ENCODE data around the gene TOX2. TPM values are rescaled to one million over a fixed set of nuclear protein-coding genes. Genes with fewer than 3 reads are reported as not detected.

TOX2 gene
- total RNA-seq, 1 donor, result 1.1 TPM

DNA sequence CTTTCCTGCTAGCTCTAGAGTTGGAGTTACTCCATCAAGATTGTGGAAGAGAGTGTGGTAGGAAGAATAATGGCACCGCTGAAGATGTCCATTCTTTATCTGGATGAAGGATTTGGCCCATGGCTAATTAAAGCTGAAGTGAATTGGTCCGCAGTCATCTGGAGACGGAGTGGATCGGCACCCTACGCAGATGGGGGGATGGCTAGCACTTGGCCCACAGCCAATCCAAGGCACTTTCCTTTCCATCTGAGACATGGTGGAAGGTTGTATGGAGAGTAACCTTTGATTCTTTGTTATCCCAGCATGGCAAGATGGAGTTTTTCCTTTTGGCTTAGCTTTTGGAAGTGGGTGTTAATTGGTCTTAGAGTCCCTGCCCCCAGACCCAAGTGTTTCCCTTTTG lies 184.0 kb downstream of the TOX2 start:
- H4K20me1 ChIP-seq (ENCODE audit: insufficient read depth, low read length), result no peaks in the 10 kb centered on the region
- no peaks in the 10 kb centered on the region for H3K79me2 ChIP-seq (ENCODE audit: insufficient read depth, low read length)
- no peak for DNase-seq (ENCODE audit: insufficient read length, low spot score, missing footprints)

DNA sequence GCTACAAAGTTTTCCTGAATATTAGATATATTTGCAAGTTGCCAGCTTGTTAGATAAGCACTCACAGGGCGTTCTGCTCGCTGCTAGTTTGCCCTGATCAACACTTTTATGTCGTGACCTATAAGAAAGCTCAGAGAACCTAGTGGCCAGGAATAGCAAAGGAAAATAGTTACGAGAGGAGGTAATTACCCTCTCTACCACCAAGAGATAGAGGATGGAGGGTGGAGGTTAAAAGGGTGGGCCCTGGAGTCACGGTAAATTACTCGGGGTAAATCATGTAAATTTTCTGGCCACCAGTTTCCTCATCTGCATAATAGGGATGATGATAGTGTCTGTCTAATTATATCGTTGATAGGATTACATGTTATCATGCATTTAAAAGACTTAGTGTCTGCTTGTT lies 185.2 kb downstream of the TOX2 start:
- H3K27ac ChIP-seq (ENCODE audit: low read depth, low read length), result no peak overlapping the region
- H3K27me3 ChIP-seq (ENCODE audit: insufficient read depth, low read length), result peaks cover 15% of the 10 kb centered on the region
- no peak overlapping the region for H3K4me3 ChIP-seq (ENCODE audit: insufficient read depth, low read length)
- no peaks in the 10 kb centered on the region for H3K4me1 ChIP-seq (ENCODE audit: insufficient read depth, low read length)
- H4K20me1 ChIP-seq (ENCODE audit: insufficient read depth, low read length), result no peaks in the 10 kb centered on the region
- DNase-seq (ENCODE audit: insufficient read length, low spot score, missing footprints), result no peak
- TF ChIP-seq CTCF (IDR thresholded peaks at IDR 0.05; ENCODE audit: extremely low read depth, low read depth, low read length), result no peak
- no peak overlapping the region for H2AFZ ChIP-seq (ENCODE audit: low read length)
- H3K36me3 ChIP-seq (ENCODE audit: insufficient read depth, low read length), result no peaks in the 10 kb centered on the region
- H3K9me3 ChIP-seq (ENCODE audit: low read depth, low read length), result no peaks in the 10 kb centered on the region
- no peak overlapping the region for H3K4me2 ChIP-seq (ENCODE audit: insufficient read depth, low read length)
- H3K79me2 ChIP-seq (ENCODE audit: insufficient read depth, low read length), result no peaks in the 10 kb centered on the region

More for the DNA sequence above, 184.0 kb downstream of the TOX2 start:
- no peak overlapping the region for H2AFZ ChIP-seq (ENCODE audit: low read length)
- no peak overlapping the region for H3K27ac ChIP-seq (ENCODE audit: low read depth, low read length)
- H3K4me2 ChIP-seq (ENCODE audit: insufficient read depth, low read length), result no peak overlapping the region
- no peaks in the 10 kb centered on the region for H3K36me3 ChIP-seq (ENCODE audit: insufficient read depth, low read length)
- no peaks in the 10 kb centered on the region for H3K4me1 ChIP-seq (ENCODE audit: insufficient read depth, low read length)
- no peak for TF ChIP-seq CTCF (IDR thresholded peaks at IDR 0.05; ENCODE audit: extremely low read depth, low read depth, low read length)
- H3K9me3 ChIP-seq (ENCODE audit: low read depth, low read length), result no peaks in the 10 kb centered on the region
- no peak overlapping the region for H3K4me3 ChIP-seq (ENCODE audit: insufficient read depth, low read length)
- peaks cover 13% of the 10 kb centered on the region for H3K27me3 ChIP-seq (ENCODE audit: insufficient read depth, low read length)

DNA sequence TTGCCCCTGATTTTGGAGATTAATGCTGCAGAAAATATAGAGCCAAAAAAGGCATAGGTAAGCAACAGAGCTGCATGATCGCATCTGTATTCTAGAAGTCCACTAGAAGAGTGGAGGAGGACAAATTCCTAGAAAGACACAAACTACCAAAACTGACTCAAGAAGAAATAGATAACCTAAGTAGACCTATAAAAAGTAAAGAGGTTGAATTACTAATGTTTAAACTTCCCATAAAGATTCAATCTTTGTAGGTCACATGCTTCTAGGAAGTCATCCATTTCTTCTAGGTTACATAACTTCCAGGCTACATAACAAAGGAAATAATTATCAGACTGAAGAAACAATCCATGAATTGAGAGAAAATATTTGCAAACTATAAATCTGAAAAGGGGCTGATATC lies 187.9 kb downstream of the TOX2 start:
- H3K36me3 ChIP-seq (ENCODE audit: insufficient read depth, low read length), result no peaks in the 10 kb centered on the region
- no peak overlapping the region for H3K27ac ChIP-seq (ENCODE audit: low read depth, low read length)
- H2AFZ ChIP-seq (ENCODE audit: low read length), result no peak overlapping the region
- H3K9me3 ChIP-seq (ENCODE audit: low read depth, low read length), result no peaks in the 10 kb centered on the region
- H3K79me2 ChIP-seq (ENCODE audit: insufficient read depth, low read length), result no peaks in the 10 kb centered on the region
- no peaks in the 10 kb centered on the region for H3K4me1 ChIP-seq (ENCODE audit: insufficient read depth, low read length)
- H4K20me1 ChIP-seq (ENCODE audit: insufficient read depth, low read length), result no peaks in the 10 kb centered on the region
- DNase-seq (ENCODE audit: insufficient read length, low spot score, missing footprints), result no peak
- TF ChIP-seq CTCF (IDR thresholded peaks at IDR 0.05; ENCODE audit: extremely low read depth, low read depth, low read length), result no peak
- no peak overlapping the region for H3K4me3 ChIP-seq (ENCODE audit: insufficient read depth, low read length)
- peaks cover 31% of the 10 kb centered on the region for H3K27me3 ChIP-seq (ENCODE audit: insufficient read depth, low read length)
- no peak overlapping the region for H3K4me2 ChIP-seq (ENCODE audit: insufficient read depth, low read length)

- Histone ChIP-seq H3K79me2 (ENCODE audit: insufficient read depth, low read length) (no peaks in the 10 kb centered on the region), H3K27me3 (ENCODE audit: insufficient read depth, low read length) (peaks cover 37% of the 10 kb centered on the region), H2AFZ (ENCODE audit: low read length) (no peak overlapping the region), H3K27ac (ENCODE audit: low read depth, low read length) (no peak overlapping the region), H3K9me3 (ENCODE audit: low read depth, low read length) (peaks cover 5% of the 10 kb centered on the region), H4K20me1 (ENCODE audit: insufficient read depth, low read length) (no peaks in the 10 kb centered on the region), H3K4me1 (ENCODE audit: insufficient read depth, low read length) (no peaks in the 10 kb centered on the region), H3K4me3 (ENCODE audit: insufficient read depth, low read length) (no peak overlapping the region), H3K36me3 (ENCODE audit: insufficient read depth, low read length) (no peaks in the 10 kb centered on the region), H3K4me2 (ENCODE audit: insufficient read depth, low read length) (no peak overlapping the region)
- no peak for TF ChIP-seq CTCF (IDR thresholded peaks at IDR 0.05; ENCODE audit: extremely low read depth, low read depth, low read length)
- no peak for DNase-seq (ENCODE audit: insufficient read length, low spot score, missing footprints)
These were observed 190.3 kb downstream of the TOX2 start for GRCh38 chr20:44104798-44105517.
